Muscle layer of colon (tissue), 2 donors: ENCODE data around the gene OTUB1.

ENCODE experiments used
- H3K27ac ChIP-seq: one replicate; pipeline ENCODE4 v1.7.0; 2013; ENCODE audit warnings: low read depth, mild to moderate bottlenecking, low read length, moderate library complexity
- H3K27me3 ChIP-seq, 2 donors: one replicate each; pipeline ENCODE4 v1.7.0; 2013; ENCODE audit warnings: low read length in 2 of 2, mild to moderate bottlenecking in 2 of 2; ENCODE audit not compliant: insufficient read depth in 2 of 2, control insufficient read depth in 1 of 2
- H3K36me3 ChIP-seq: one replicate; pipeline ENCODE4 v1.7.0; 2013; ENCODE audit warnings: mild to moderate bottlenecking, low read length; ENCODE audit not compliant: insufficient read depth
- H3K4me1 ChIP-seq: one replicate; pipeline ENCODE4 v1.7.0; 2013; ENCODE audit warnings: mild to moderate bottlenecking, low read length; ENCODE audit not compliant: insufficient read depth
- H3K4me3 ChIP-seq, 2 donors: one replicate each; pipeline ENCODE4 v1.7.0; 2013; ENCODE audit warnings: low read length in 2 of 2, low read depth in 1 of 2, mild to moderate bottlenecking in 1 of 2, moderate library complexity in 1 of 2
- H3K9ac ChIP-seq: one replicate; pipeline ENCODE4 v1.7.0; 2013; ENCODE audit warnings: low read length
- H3K9me3 ChIP-seq: one replicate; pipeline ENCODE4 v1.7.0; 2013; ENCODE audit warnings: mild to moderate bottlenecking, low read length
- donor health status: abdominal sarcoma.
- donor health status: Adenocarcinoma of cecum.

The OTUB1 gene

GRCh38 chr11:63986156-63986931 lies at the start of gene OTUB1:
Gene OTUB1, plus strand, starts transcription at chr11:63986438. Its CDS starts 19 bp downstream, at chr11:63986457.
- Histone ChIP-seq H3K4me1 (peaks cover 16% of the 10 kb centered on the region), H3K9ac (peak within 1 kb of the TSS; percentile 65), H3K27ac (peak within 1 kb of the TSS; percentile 62), H3K27me3 (no peaks in the 10 kb centered on the region), H3K4me3 (peak within 1 kb of the TSS; percentile 95 to 99), H3K9me3 (no peaks in the 10 kb centered on the region), H3K36me3 (peaks cover 13% of the 10 kb centered on the region)

GRCh38 chr11:63937713-63938478 lies 48.3 kb upstream of the OTUB1 start:
- Histone ChIP-seq H3K4me1 (peaks cover 5% of the 10 kb centered on the region), H3K27ac (peak overlapping the region; percentile 44), H3K4me3 (peak overlapping the region; percentile 38 to 66), H3K27me3 (no peaks in the 10 kb centered on the region), H3K36me3 (no peaks in the 10 kb centered on the region), H3K9ac (no peak overlapping the region), H3K9me3 (no peaks in the 10 kb centered on the region)

- peaks cover 5% of the 10 kb centered on the region for H3K4me1 ChIP-seq
Observed at GRCh38 chr11:63938479-63939396, 47.5 kb upstream of the OTUB1 start, which contains the start of gene NAA40. Gene NAA40, plus strand, starts transcription at chr11:63939002. Its CDS starts 95 bp downstream, at chr11:63939097.

GRCh38 chr11:63939397-63939891 lies 46.8 kb upstream of the OTUB1 start:
- H3K9me3 ChIP-seq: no peaks in the 10 kb centered on the region
- peak overlapping the region; percentile 85 for H3K27ac ChIP-seq
- no peaks in the 10 kb centered on the region for H3K36me3 ChIP-seq
- H3K4me3 ChIP-seq: peak overlapping the region; percentile 38 to 84
- H3K4me1 ChIP-seq: peaks cover 7% of the 10 kb centered on the region
- no peaks in the 10 kb centered on the region for H3K27me3 ChIP-seq
- peak overlapping the region; percentile 54 for H3K9ac ChIP-seq

More at GRCh38 chr11:63938479-63939396, 47.5 kb upstream of the OTUB1 start, which contains the start of gene NAA40:
- no peaks in the 10 kb centered on the region for H3K36me3 ChIP-seq
- H3K27me3 ChIP-seq: no peaks in the 10 kb centered on the region
- peak within 1 kb of the TSS; percentile 38 to 84 for H3K4me3 ChIP-seq
- peak within 1 kb of the TSS; percentile 54 for H3K9ac ChIP-seq
- H3K27ac ChIP-seq: peak within 1 kb of the TSS; percentile 85
- H3K9me3 ChIP-seq: no peaks in the 10 kb centered on the region

GRCh38 chr11:63940786-63941185 lies 45.5 kb upstream of the OTUB1 start:
- Histone ChIP-seq H3K9me3 (no peaks in the 10 kb centered on the region), H3K27me3 (no peaks in the 10 kb centered on the region), H3K4me3 (no peak overlapping the region), H3K4me1 (peaks cover 20% of the 10 kb centered on the region), H3K36me3 (no peaks in the 10 kb centered on the region), H3K9ac (no peak overlapping the region), H3K27ac (no peak overlapping the region)

GRCh38 chr11:63941901-63942300 lies 44.3 kb upstream of the OTUB1 start:
- Histone ChIP-seq H3K9ac (no peak overlapping the region), H3K4me3 (no peak overlapping the region), H3K36me3 (peaks cover 4% of the 10 kb centered on the region), H3K9me3 (no peaks in the 10 kb centered on the region), H3K27me3 (no peaks in the 10 kb centered on the region), H3K4me1 (peaks cover 22% of the 10 kb centered on the region), H3K27ac (no peak overlapping the region)

- no peaks in the 10 kb centered on the region for H3K9me3 ChIP-seq
- no peak overlapping the region for H3K4me3 ChIP-seq
- no peak overlapping the region for H3K9ac ChIP-seq
- H3K36me3 ChIP-seq: peaks cover 9% of the 10 kb centered on the region
- H3K4me1 ChIP-seq: peaks cover 22% of the 10 kb centered on the region
- no peaks in the 10 kb centered on the region for H3K27me3 ChIP-seq
- H3K27ac ChIP-seq: no peak overlapping the region
Observed at GRCh38 chr11:63942803-63943202, 43.4 kb upstream of the OTUB1 start.

GRCh38 chr11:63944987-63945386 lies 41.3 kb upstream of the OTUB1 start:
- Histone ChIP-seq H3K27me3 (no peaks in the 10 kb centered on the region), H3K36me3 (peaks cover 9% of the 10 kb centered on the region), H3K4me1 (peaks cover 17% of the 10 kb centered on the region), H3K4me3 (peak overlapping the region in 1 of 2 donors; percentile 13), H3K9ac (peak overlapping the region; percentile 41), H3K9me3 (no peaks in the 10 kb centered on the region), H3K27ac (peak overlapping the region; percentile 88)

GRCh38 chr11:63945477-63946163 lies 40.6 kb upstream of the OTUB1 start:
- Histone ChIP-seq H3K9ac (peak overlapping the region; percentile 41), H3K27ac (peak overlapping the region; percentile 88), H3K27me3 (no peaks in the 10 kb centered on the region), H3K36me3 (peaks cover 9% of the 10 kb centered on the region), H3K4me3 (peak overlapping the region in 1 of 2 donors; percentile 13), H3K4me1 (peaks cover 17% of the 10 kb centered on the region), H3K9me3 (no peaks in the 10 kb centered on the region)

- Histone ChIP-seq H3K9me3 (no peaks in the 10 kb centered on the region), H3K27ac (no peak overlapping the region), H3K9ac (no peak overlapping the region), H3K4me3 (no peak overlapping the region), H3K27me3 (no peaks in the 10 kb centered on the region), H3K36me3 (peaks cover 37% of the 10 kb centered on the region), H3K4me1 (no peaks in the 10 kb centered on the region)
Observed at GRCh38 chr11:63951779-63952536, 34.3 kb upstream of the OTUB1 start.
